DOHH2 (cell line): Measurements from ENCODE around the gene EHBP1L1.

Experiments
- EZH2phosphoT487 ChIP-seq: fragments of 200-600 bp; sonication (generic); IDR thresholded peaks from 2 replicates; pipeline ENCODE4 v1.6.1; 2017; ENCODE audit warnings: borderline replicate concordance, mild to moderate bottlenecking, antibody characterized with exemption, low read length, moderate library complexity, mixed read lengths
- TF ChIP-seq, protein P1 (sequence below): fragments of 200-600 bp; sonication (generic); IDR thresholded peaks from one replicate; pipeline ENCODE4 v1.5.1; 2014; ENCODE audit warnings: antibody characterized with exemption, mild to moderate bottlenecking, low read depth, low read length; ENCODE audit not compliant: poor library complexity, severe bottlenecking

DNA sequence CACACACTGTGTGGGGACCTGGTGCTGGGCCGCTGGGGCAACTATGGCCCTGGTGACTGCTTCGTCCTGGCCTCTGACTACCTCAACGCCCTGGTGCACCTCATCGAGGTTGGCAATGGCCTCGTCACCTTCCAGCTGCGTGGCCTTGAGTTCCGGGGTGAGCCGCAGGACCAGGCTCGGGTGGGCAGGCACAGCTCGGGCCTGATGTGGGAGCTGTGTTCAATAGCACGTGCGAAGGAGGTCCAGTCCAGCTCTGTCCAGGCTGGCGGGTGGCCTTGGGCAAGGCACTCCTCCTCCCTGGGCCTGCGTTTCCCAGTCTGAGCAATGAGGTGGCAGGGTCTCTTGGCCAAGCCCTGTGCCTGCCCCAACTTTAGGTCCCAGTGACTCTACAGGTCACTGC lies 53.7 kb downstream of the EHBP1L1 start:
- TF ChIP-seq, protein P1, sequence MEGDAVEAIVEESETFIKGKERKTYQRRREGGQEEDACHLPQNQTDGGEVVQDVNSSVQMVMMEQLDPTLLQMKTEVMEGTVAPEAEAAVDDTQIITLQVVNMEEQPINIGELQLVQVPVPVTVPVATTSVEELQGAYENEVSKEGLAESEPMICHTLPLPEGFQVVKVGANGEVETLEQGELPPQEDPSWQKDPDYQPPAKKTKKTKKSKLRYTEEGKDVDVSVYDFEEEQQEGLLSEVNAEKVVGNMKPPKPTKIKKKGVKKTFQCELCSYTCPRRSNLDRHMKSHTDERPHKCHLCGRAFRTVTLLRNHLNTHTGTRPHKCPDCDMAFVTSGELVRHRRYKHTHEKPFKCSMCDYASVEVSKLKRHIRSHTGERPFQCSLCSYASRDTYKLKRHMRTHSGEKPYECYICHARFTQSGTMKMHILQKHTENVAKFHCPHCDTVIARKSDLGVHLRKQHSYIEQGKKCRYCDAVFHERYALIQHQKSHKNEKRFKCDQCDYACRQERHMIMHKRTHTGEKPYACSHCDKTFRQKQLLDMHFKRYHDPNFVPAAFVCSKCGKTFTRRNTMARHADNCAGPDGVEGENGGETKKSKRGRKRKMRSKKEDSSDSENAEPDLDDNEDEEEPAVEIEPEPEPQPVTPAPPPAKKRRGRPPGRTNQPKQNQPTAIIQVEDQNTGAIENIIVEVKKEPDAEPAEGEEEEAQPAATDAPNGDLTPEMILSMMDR: no peak
- TF ChIP-seq EZH2phosphoT487: no peak
